Panc1 (cell line): ENCODE measurements around the gene TAOK3.

Experiments used
- POLR2AphosphoS5 ChIP-seq: IDR thresholded peaks from 2 replicates; pipeline ENCODE4 v1.6.1; 2012; ENCODE audit warnings: mild to moderate bottlenecking, low read depth, low read length, moderate library complexity
- SIN3A ChIP-seq: IDR thresholded peaks from 2 replicates; pipeline ENCODE4 v1.6.1; 2012; ENCODE audit warnings: low read depth, mild to moderate bottlenecking, low read length, moderate library complexity, borderline replicate concordance; ENCODE audit not compliant: insufficient read depth
- TF ChIP-seq, protein P1 (sequence below): fragments of 450-650 bp; IDR thresholded peaks from 2 replicates; pipeline ENCODE4 v1.5.1; 2017; ENCODE audit warnings: mild to moderate bottlenecking
- TF ChIP-seq, protein P2 (sequence below), 2 experiments: IDR thresholded peaks; 2 replicates each; pipeline ENCODE4 v1.6.1; 2011 to 2012; ENCODE audit warnings: low read depth in 2 of 2, control low read depth in 1 of 2, low read length in 1 of 2, mild to moderate bottlenecking in 1 of 2, moderate library complexity in 1 of 2; ENCODE audit not compliant: insufficient read depth in 1 of 2

- TF ChIP-seq, protein P1, sequence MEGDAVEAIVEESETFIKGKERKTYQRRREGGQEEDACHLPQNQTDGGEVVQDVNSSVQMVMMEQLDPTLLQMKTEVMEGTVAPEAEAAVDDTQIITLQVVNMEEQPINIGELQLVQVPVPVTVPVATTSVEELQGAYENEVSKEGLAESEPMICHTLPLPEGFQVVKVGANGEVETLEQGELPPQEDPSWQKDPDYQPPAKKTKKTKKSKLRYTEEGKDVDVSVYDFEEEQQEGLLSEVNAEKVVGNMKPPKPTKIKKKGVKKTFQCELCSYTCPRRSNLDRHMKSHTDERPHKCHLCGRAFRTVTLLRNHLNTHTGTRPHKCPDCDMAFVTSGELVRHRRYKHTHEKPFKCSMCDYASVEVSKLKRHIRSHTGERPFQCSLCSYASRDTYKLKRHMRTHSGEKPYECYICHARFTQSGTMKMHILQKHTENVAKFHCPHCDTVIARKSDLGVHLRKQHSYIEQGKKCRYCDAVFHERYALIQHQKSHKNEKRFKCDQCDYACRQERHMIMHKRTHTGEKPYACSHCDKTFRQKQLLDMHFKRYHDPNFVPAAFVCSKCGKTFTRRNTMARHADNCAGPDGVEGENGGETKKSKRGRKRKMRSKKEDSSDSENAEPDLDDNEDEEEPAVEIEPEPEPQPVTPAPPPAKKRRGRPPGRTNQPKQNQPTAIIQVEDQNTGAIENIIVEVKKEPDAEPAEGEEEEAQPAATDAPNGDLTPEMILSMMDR = no peak
- TF ChIP-seq POLR2AphosphoS5 = no peak
- TF ChIP-seq, protein P2, sequence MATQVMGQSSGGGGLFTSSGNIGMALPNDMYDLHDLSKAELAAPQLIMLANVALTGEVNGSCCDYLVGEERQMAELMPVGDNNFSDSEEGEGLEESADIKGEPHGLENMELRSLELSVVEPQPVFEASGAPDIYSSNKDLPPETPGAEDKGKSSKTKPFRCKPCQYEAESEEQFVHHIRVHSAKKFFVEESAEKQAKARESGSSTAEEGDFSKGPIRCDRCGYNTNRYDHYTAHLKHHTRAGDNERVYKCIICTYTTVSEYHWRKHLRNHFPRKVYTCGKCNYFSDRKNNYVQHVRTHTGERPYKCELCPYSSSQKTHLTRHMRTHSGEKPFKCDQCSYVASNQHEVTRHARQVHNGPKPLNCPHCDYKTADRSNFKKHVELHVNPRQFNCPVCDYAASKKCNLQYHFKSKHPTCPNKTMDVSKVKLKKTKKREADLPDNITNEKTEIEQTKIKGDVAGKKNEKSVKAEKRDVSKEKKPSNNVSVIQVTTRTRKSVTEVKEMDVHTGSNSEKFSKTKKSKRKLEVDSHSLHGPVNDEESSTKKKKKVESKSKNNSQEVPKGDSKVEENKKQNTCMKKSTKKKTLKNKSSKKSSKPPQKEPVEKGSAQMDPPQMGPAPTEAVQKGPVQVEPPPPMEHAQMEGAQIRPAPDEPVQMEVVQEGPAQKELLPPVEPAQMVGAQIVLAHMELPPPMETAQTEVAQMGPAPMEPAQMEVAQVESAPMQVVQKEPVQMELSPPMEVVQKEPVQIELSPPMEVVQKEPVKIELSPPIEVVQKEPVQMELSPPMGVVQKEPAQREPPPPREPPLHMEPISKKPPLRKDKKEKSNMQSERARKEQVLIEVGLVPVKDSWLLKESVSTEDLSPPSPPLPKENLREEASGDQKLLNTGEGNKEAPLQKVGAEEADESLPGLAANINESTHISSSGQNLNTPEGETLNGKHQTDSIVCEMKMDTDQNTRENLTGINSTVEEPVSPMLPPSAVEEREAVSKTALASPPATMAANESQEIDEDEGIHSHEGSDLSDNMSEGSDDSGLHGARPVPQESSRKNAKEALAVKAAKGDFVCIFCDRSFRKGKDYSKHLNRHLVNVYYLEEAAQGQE (IDR thresholded peaks at IDR 0.05; ENCODE audit: insufficient read depth in 1 of 2, low read depth in 2 of 2, low read length in 1 of 2) = no peak
- no peak for TF ChIP-seq SIN3A
Measured at GRCh38 chr12:118417942-118418341, 45.2 kb upstream of the TAOK3 start.
